ENCODE measurements around the gene KCNJ6.

KCNJ6 gene

GRCh38 chr21:37631319-37632117 is 284.7 kb downstream of the KCNJ6 start:
- DNase-seq = no peak

GRCh38 chr21:37630872-37631271 is 285.4 kb downstream of the KCNJ6 start:
- DNase-seq = no peak

- no peak for DNase-seq
Measured at GRCh38 chr21:37628362-37628761, 287.9 kb downstream of the KCNJ6 start.

- no peak for DNase-seq
Measured at GRCh38 chr21:37627561-37627960, 288.7 kb downstream of the KCNJ6 start.

- DNase-seq = no peak
Measured at GRCh38 chr21:37627074-37627473, 289.2 kb downstream of the KCNJ6 start.

- DNase-seq = no peak
Measured at GRCh38 chr21:37626320-37626719, 289.9 kb downstream of the KCNJ6 start.

GRCh38 chr21:37623689-37624088 is 292.6 kb downstream of the KCNJ6 start:
- DNase-seq = no peak

GRCh38 chr21:37623183-37623582 is 293.1 kb downstream of the KCNJ6 start:
- no peak for DNase-seq

- no peak for DNase-seq
Measured at GRCh38 chr21:37622755-37623154, 293.5 kb downstream of the KCNJ6 start.

GRCh38 chr21:37620401-37620800 is 295.9 kb downstream of the KCNJ6 start:
- DNase-seq = no peak

- no peak for DNase-seq
Measured at GRCh38 chr21:37619464-37619974, 296.7 kb downstream of the KCNJ6 start.

GRCh38 chr21:37618081-37618480 is 298.2 kb downstream of the KCNJ6 start:
- DNase-seq = no peak

- DNase-seq = no peak
Measured at GRCh38 chr21:37615962-37616361, 300.3 kb downstream of the KCNJ6 start.

GRCh38 chr21:37614351-37614875 is 301.8 kb downstream of the KCNJ6 start:
- DNase-seq = no peak

GRCh38 chr21:37607081-37607480 is 309.2 kb downstream of the KCNJ6 start:
- no peak for DNase-seq

GRCh38 chr21:37606549-37606948 is 309.7 kb downstream of the KCNJ6 start:
- DNase-seq = no peak

GRCh38 chr21:37605006-37605405 is 311.3 kb downstream of the KCNJ6 start:
- no peak for DNase-seq

GRCh38 chr21:37603129-37603528 is 313.1 kb downstream of the KCNJ6 start:
- DNase-seq = no peak

GRCh38 chr21:37601915-37602314 is 314.3 kb downstream of the KCNJ6 start:
- DNase-seq = no peak

GRCh38 chr21:37601027-37601426 is 315.2 kb downstream of the KCNJ6 start:
- DNase-seq = no peak

GRCh38 chr21:37595944-37596343 is 320.3 kb downstream of the KCNJ6 start:
- no peak for DNase-seq

- DNase-seq = no peak
Measured at GRCh38 chr21:37594472-37594951, 321.7 kb downstream of the KCNJ6 start.

GRCh38 chr21:37593740-37594471 is 322.4 kb downstream of the KCNJ6 start:
- no peak for DNase-seq

- no peak for DNase-seq
Measured at GRCh38 chr21:37593015-37593414, 323.2 kb downstream of the KCNJ6 start.

Measured in amniotic stem cell (primary cell).